Stimulated activated CD8-positive, alpha-beta memory T cell treated with anti-CD3 and anti-CD28 coated beads, Interleukin-15, amount 100 ng/mL, for 24 hours (primary cell): ENCODE data around the gene TMEM14A.
"Not testable (repeated sequence)": the region's sequence is repeated elsewhere in the genome, so short reads cannot be mapped to it uniquely, and the experiment has no call there.

Source experiments
- DNase-seq: peaks from one replicate; pipeline ENCODE4 v3.0.0-alpha.2; 2020; ENCODE audit warnings: low read depth

The TMEM14A gene

GRCh38 chr6:52670502-52671409 is at the start of gene TMEM14A:
TSS of gene TMEM14A (plus strand) at chr6:52671113. CDS start at chr6:52677103, 5,990 bp downstream.
- peak; percentile 89 for DNase-seq

GRCh38 chr6:52621631-52622030 is 49.3 kb upstream of the TMEM14A start:
- no peak for DNase-seq

GRCh38 chr6:52622810-52623209 is 48.1 kb upstream of the TMEM14A start:
- DNase-seq = no peak

GRCh38 chr6:52632011-52632410 is 38.9 kb upstream of the TMEM14A start:
- DNase-seq = no peak

- no peak for DNase-seq
These were observed 36.7 kb upstream of the TMEM14A start for GRCh38 chr6:52634211-52634610.

GRCh38 chr6:52635049-52635577 is 35.8 kb upstream of the TMEM14A start:
- no peak for DNase-seq

- no peak for DNase-seq
These were observed 34.1 kb upstream of the TMEM14A start for GRCh38 chr6:52636830-52637229.

GRCh38 chr6:52639493-52639892 is 31.4 kb upstream of the TMEM14A start:
- DNase-seq = no peak

GRCh38 chr6:52640170-52640569 is 30.7 kb upstream of the TMEM14A start:
- DNase-seq = no peak

- no peak for DNase-seq
These were observed 30.0 kb upstream of the TMEM14A start for GRCh38 chr6:52640916-52641315.

GRCh38 chr6:52641388-52641787 is 29.5 kb upstream of the TMEM14A start:
- DNase-seq = no peak

- no peak for DNase-seq
These were observed 29.1 kb upstream of the TMEM14A start for GRCh38 chr6:52641826-52642225.

- DNase-seq = no peak
These were observed 28.5 kb upstream of the TMEM14A start for GRCh38 chr6:52642368-52642767.

GRCh38 chr6:52643158-52643557 is 27.8 kb upstream of the TMEM14A start:
- no peak for DNase-seq

- no peak for DNase-seq
These were observed 26.7 kb upstream of the TMEM14A start for GRCh38 chr6:52644253-52644652.

- DNase-seq = no peak
These were observed 24.9 kb upstream of the TMEM14A start for GRCh38 chr6:52645976-52646375.

- DNase-seq = no peak
These were observed 23.7 kb upstream of the TMEM14A start for GRCh38 chr6:52647199-52647598.

- DNase-seq = no peak
These were observed 21.3 kb upstream of the TMEM14A start for GRCh38 chr6:52649536-52650160.

- DNase-seq = no peak
These were observed 20.0 kb upstream of the TMEM14A start for GRCh38 chr6:52650941-52651340.

- no peak for DNase-seq
These were observed 17.8 kb upstream of the TMEM14A start for GRCh38 chr6:52653151-52653550.

- DNase-seq = no peak
These were observed 16.9 kb upstream of the TMEM14A start for GRCh38 chr6:52654007-52654406.

- DNase-seq = no peak
These were observed 16.3 kb upstream of the TMEM14A start for GRCh38 chr6:52654592-52654991.

GRCh38 chr6:52655941-52656340 is 15.0 kb upstream of the TMEM14A start:
- not testable (repeated sequence) for DNase-seq
